ENCODE data around the gene SLC49A3.
"Not testable (repeated sequence)": the region's sequence is repeated elsewhere in the genome, so short reads cannot be mapped to it uniquely, and the experiment has no call there.

SLC49A3 gene

GRCh38 chr4:649293-649625, 39.7 kb downstream of the SLC49A3 start:
- Histone ChIP-seq H3K9me3 (ENCODE audit: severe bottlenecking) (no peaks in the 10 kb centered on the region), H3K4me1 (ENCODE audit: insufficient read depth, poor library complexity, severe bottlenecking) (no peaks in the 10 kb centered on the region), H3K4me3 (ENCODE audit: severe bottlenecking) (no peak overlapping the region), H3K27ac (ENCODE audit: poor library complexity, severe bottlenecking) (no peak overlapping the region), H3K36me3 (ENCODE audit: low read depth) (no peaks in the 10 kb centered on the region), H3K27me3 (ENCODE audit: insufficient read depth, poor library complexity, severe bottlenecking) (peaks cover 7% of the 10 kb centered on the region)
- TF ChIP-seq, protein P1, sequence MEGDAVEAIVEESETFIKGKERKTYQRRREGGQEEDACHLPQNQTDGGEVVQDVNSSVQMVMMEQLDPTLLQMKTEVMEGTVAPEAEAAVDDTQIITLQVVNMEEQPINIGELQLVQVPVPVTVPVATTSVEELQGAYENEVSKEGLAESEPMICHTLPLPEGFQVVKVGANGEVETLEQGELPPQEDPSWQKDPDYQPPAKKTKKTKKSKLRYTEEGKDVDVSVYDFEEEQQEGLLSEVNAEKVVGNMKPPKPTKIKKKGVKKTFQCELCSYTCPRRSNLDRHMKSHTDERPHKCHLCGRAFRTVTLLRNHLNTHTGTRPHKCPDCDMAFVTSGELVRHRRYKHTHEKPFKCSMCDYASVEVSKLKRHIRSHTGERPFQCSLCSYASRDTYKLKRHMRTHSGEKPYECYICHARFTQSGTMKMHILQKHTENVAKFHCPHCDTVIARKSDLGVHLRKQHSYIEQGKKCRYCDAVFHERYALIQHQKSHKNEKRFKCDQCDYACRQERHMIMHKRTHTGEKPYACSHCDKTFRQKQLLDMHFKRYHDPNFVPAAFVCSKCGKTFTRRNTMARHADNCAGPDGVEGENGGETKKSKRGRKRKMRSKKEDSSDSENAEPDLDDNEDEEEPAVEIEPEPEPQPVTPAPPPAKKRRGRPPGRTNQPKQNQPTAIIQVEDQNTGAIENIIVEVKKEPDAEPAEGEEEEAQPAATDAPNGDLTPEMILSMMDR (IDR thresholded peaks at IDR 0.05; ENCODE audit: poor library complexity, severe bottlenecking) = no peak
- no peak for DNase-seq (ENCODE audit: low spot score)
- no peak for ATAC-seq (ENCODE audit: low read depth)

DNA sequence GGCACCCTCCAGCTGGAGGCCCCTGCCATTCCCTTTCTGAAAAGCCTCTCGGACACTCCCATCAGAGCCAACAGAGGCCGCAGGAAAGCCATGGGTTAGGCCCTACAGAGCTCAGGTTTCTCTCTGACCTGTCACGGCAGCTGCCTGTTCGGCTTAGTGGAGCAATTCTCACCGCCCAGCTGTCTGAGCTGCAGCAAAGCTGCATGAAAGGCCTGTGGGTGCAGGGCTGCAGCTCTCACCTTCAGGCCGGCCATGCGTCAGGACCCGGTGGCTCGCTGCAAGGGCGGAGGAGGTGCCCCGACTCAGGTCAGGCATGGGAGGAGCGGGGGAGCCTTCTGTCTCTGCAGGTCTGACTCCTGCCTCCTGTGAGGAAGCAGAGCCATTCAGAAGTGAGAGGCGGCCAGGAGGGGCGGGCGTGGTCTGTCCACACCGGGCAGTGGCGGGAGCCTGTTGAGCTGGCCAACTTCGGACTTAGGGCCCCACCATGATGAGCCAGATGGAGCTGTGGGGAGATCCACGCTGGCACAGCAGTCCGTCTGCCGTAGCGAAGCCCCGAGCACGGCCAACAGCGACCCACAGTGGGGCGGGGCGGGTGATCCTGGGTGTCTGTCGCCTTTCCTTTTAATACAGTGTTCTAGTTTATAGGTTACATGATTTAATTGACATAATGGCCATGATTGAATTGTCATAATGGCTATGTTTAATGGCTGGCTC, 40.2 kb downstream of the SLC49A3 start:
- H3K27me3 ChIP-seq (ENCODE audit: insufficient read depth, poor library complexity, severe bottlenecking) = peaks cover 7% of the 10 kb centered on the region
- TF ChIP-seq, protein P1 (IDR thresholded peaks at IDR 0.05; ENCODE audit: poor library complexity, severe bottlenecking) = no peak
- ATAC-seq (ENCODE audit: low read depth) = no peak
- DNase-seq (ENCODE audit: low spot score) = peak; percentile 51
- H3K4me3 ChIP-seq (ENCODE audit: severe bottlenecking) = no peak overlapping the region
- no peak overlapping the region for H3K27ac ChIP-seq (ENCODE audit: poor library complexity, severe bottlenecking)
- no peaks in the 10 kb centered on the region for H3K36me3 ChIP-seq (ENCODE audit: low read depth)
- H3K4me1 ChIP-seq (ENCODE audit: insufficient read depth, poor library complexity, severe bottlenecking) = no peaks in the 10 kb centered on the region
- no peaks in the 10 kb centered on the region for H3K9me3 ChIP-seq (ENCODE audit: severe bottlenecking)

- Histone ChIP-seq H3K27ac (ENCODE audit: poor library complexity, severe bottlenecking) (no peak overlapping the region), H3K4me1 (ENCODE audit: insufficient read depth, poor library complexity, severe bottlenecking) (no peaks in the 10 kb centered on the region), H3K4me3 (ENCODE audit: severe bottlenecking) (no peak overlapping the region), H3K9me3 (ENCODE audit: severe bottlenecking) (no peaks in the 10 kb centered on the region), H3K36me3 (ENCODE audit: low read depth) (no peaks in the 10 kb centered on the region), H3K27me3 (ENCODE audit: insufficient read depth, poor library complexity, severe bottlenecking) (peaks cover 7% of the 10 kb centered on the region)
- ATAC-seq (ENCODE audit: low read depth) (no peak), DNase-seq (ENCODE audit: low spot score) (peak; percentile 48)
- TF ChIP-seq, protein P1 (IDR thresholded peaks at IDR 0.05; ENCODE audit: poor library complexity, severe bottlenecking) = no peak
Measured at GRCh38 chr4:647481-647880, 41.5 kb downstream of the SLC49A3 start.

GRCh38 chr4:646460-646859, 42.5 kb downstream of the SLC49A3 start:
- TF ChIP-seq, protein P1 (IDR thresholded peaks at IDR 0.05; ENCODE audit: poor library complexity, severe bottlenecking) = no peak
- H3K4me1 ChIP-seq (ENCODE audit: insufficient read depth, poor library complexity, severe bottlenecking) = no peaks in the 10 kb centered on the region
- no peak overlapping the region for H3K27ac ChIP-seq (ENCODE audit: poor library complexity, severe bottlenecking)
- peaks cover 2% of the 10 kb centered on the region for H3K9me3 ChIP-seq (ENCODE audit: severe bottlenecking)
- H3K36me3 ChIP-seq (ENCODE audit: low read depth) = no peaks in the 10 kb centered on the region
- DNase-seq (ENCODE audit: low spot score) (peak; percentile 34), ATAC-seq (ENCODE audit: low read depth) (no peak)
- H3K27me3 ChIP-seq (ENCODE audit: insufficient read depth, poor library complexity, severe bottlenecking) = peaks cover 7% of the 10 kb centered on the region
- no peak overlapping the region for H3K4me3 ChIP-seq (ENCODE audit: severe bottlenecking)

DNA sequence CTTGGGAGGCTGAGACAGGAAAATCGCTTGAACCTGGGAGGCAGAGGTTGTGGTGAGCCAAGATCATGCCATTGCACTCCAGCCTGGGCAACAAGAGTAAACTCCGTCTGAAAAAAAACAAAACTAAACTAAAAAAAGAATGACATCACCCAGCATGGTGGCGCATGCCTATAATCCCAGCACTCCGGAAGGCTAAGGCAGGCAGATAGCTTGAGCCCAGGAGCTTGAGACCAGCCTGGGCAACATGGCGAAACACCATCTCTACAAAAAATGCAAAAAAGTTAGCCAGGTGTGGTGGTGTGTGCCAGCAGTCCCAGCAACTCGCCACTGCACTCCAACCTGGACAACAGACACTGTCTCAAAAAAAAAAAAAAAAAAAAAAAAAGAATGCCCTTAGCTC, 46.6 kb downstream of the SLC49A3 start:
- not testable (repeated sequence) for H3K9me3 ChIP-seq (ENCODE audit: severe bottlenecking); H3K27me3 ChIP-seq (ENCODE audit: insufficient read depth, poor library complexity, severe bottlenecking); H3K4me3 ChIP-seq (ENCODE audit: severe bottlenecking); ATAC-seq (ENCODE audit: low read depth); H3K27ac ChIP-seq (ENCODE audit: poor library complexity, severe bottlenecking); H3K36me3 ChIP-seq (ENCODE audit: low read depth); H3K4me1 ChIP-seq (ENCODE audit: insufficient read depth, poor library complexity, severe bottlenecking)
- peak; percentile 3 for DNase-seq (ENCODE audit: low spot score)

Data from RWPE2 (cell line).